Measurements from ENCODE around the gene ICE2.

Gene ICE2

DNA sequence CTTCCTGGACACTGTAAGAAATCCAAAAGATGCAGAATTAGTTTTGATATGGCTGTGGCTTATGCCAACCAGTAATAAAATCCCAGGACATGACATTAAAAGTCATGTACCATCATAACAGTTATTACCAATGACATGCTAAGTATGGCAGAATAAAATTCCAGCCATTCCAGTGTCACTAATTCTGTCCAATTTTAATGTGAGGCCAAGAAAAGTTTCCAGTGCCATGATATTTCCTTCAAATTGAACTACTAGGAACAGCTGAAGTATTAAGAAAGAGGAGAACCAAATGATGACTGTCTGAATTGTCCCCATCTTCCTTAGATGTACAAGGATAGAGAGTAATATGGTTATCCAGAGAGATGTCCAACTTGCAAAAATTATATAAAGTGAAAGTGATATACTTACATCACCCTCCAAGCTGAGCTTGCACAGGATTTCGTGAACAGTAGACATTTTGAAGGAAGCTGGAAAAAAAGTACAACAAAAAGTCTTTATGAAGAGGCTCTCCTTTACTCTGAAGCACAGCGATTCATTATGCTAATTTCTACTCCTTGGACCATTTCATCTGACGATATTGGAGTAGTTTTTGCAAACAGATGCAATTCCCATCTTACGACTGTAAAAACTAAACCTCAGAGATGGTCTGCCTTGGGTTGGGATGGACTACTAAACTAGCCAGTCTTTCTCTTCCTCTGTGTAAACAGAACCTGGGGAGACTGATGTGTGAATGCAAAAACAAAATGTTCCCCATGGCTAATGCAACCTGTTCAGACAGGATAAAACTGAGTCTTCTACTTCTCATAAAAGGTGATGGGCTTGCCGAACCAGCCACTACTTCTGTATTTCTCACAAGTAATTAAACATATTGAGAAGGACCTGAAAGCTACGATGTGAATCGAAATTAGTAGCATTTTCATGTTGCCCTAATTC lies 93.1 kb downstream of the ICE2 start:
- no peak for DNase-seq (ENCODE audit: low spot score)
- TF ChIP-seq, protein P1, sequence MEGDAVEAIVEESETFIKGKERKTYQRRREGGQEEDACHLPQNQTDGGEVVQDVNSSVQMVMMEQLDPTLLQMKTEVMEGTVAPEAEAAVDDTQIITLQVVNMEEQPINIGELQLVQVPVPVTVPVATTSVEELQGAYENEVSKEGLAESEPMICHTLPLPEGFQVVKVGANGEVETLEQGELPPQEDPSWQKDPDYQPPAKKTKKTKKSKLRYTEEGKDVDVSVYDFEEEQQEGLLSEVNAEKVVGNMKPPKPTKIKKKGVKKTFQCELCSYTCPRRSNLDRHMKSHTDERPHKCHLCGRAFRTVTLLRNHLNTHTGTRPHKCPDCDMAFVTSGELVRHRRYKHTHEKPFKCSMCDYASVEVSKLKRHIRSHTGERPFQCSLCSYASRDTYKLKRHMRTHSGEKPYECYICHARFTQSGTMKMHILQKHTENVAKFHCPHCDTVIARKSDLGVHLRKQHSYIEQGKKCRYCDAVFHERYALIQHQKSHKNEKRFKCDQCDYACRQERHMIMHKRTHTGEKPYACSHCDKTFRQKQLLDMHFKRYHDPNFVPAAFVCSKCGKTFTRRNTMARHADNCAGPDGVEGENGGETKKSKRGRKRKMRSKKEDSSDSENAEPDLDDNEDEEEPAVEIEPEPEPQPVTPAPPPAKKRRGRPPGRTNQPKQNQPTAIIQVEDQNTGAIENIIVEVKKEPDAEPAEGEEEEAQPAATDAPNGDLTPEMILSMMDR (IDR thresholded peaks at IDR 0.05; ENCODE audit: extremely low read depth, missing control alignments) = no peak

DNA sequence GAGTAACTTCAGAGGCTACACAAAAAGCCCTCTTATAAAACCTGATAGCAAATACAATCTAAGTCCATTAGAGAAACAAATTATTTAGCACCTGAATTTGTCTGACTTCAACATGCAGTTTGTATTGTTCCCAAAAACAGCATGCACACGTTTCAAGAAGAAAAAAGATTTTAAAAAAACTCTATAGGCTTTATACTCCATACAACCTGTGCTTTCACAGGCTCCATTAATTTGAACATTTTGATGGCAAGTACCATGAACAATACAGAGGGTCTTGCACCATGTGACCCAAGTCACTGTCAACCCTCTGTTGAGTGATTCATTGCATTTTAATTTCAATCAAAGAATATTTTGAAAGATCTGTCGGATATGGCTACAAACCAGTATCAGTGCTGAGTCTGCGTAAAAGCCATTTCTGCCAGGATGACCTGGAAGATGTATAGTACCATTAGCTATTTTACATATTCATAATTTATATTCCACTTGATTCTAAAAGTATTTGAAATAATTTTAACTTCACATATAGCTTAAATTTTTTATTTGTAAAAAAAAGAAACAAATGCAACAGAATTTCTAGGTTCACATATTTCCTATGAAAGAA lies 94.3 kb downstream of the ICE2 start:
- TF ChIP-seq, protein P1 (IDR thresholded peaks at IDR 0.05; ENCODE audit: extremely low read depth, missing control alignments) = no peak
- DNase-seq (ENCODE audit: low spot score) = no peak

DNA sequence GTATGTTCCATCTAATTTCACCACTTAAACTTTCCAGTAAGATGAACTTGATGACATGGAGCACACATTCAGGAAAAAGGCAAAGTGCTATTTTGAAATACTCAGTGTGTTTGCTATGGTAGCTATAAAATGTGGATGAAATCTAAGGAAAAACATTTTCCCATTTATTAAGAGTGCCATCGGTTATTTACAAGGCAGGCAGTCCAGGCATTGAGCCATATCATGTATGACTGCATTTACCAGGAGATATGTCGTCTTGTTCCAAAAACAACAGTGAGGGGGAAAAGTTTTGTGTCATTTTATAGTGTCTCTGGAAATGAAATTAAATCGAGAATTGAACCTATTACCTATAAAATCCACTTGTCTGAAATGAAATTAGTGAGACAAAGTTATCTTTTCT lies 94.9 kb downstream of the ICE2 start:
- TF ChIP-seq, protein P1 (IDR thresholded peaks at IDR 0.05; ENCODE audit: extremely low read depth, missing control alignments) = no peak
- no peak for DNase-seq (ENCODE audit: low spot score)

DNA sequence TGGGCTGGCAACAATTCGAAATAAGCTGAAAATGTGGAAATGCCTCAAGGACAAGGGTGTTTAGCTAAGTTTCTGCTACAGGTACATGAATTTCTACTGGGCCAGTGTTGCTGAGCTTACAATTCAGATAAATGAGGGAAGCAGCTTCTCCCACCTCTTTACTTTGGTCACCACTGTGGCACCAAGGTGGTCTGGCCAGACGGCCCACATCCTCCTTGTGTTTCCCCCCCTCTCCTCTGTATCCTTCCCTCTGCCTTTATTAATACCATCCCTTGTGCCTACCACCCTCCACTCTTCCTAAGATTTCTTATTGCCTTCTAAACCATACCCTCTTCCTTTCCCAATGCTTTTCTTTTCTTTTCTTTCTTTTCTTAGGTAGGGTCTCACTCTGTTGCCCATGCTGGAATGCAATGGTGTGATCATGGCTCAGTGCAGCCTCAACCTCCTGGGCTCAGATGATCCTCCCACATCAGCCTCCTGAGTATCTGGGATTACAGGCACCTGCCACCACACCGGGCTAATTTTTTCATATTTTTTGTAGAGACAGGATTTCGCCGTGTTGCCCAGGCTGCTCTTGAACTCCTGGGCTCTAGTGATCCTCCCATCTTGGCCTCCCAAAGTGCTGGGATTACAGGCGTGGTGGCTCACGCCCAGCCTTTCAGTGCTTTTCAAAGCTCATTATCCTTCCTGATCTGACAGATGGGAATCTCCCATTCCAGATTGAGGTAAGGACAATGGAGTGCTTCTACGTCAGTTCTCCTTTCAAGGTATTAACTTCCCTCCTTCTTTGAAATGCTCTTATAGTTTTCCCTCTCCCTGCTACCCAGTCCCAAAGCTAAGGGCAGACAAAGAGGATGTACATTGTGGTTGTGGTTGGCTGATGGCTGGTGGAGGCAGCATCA lies 95.9 kb downstream of the ICE2 start:
- TF ChIP-seq, protein P1 (IDR thresholded peaks at IDR 0.05; ENCODE audit: extremely low read depth, missing control alignments) = no peak
- DNase-seq (ENCODE audit: low spot score) = no peak

DNA sequence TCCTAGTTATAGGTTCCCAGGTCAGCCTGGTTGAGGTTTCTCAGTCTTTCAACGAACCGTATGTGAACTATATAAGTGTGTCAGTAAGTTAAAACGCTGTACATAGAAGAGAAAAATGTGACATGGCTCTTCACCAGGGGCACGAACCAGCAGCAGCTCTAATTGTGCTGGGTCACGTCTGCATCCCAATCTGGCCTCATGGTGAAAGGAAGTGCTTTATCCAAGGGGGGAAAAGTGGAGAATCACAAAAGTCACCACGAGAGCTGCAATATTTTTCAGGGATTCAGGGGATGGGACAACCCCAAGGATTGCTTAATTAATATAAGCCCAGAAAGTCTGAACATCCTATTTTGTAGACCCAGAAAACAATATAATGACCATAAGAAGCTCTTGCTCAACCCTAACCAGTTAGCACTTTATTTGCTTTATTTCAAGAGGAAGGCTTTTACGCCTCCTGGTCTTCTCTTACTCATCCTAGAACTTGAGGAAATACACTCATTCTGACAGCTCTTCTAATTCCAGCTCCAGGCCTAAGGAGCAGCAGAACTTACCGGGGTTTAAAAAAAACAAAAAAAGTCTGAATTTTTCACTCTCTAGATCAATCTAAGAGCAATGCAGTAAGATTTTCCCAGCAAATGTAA lies 97.7 kb downstream of the ICE2 start:
- TF ChIP-seq, protein P1 (IDR thresholded peaks at IDR 0.05; ENCODE audit: extremely low read depth, missing control alignments) = no peak
- no peak for DNase-seq (ENCODE audit: low spot score)

DNA sequence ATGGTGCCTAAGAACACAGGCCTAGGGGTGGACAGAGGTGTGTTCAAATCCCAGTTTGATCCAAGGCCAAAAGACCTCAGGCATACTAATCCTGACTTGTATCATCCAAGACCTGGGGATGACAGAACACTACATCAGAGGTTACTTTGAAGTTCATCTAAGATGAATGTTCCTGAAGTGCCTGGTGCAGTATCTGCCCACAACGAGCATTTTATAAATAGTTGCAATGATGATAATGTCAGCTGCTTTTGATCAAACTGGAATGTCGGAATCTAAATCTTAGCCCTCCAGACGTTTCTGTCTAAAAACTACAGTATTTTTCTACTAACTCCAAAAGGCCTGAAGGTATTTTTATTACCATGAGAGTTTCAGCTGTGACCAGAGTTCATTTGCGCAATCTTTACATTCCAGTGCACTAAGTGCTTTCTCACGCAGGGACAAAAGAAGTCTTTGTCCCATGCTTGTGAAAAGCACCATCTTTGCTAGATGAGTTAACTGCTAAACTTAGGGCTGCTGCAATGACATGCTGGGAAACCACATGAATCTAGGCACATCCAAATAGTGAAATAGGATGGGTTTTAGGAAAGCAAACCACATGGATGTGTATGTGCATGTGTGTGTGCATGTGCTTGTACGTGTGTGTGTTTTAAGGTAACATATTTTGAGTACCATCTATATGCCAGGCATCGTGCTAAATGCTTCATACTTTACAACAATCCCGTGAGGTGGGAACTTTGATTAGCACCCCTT lies 99.2 kb downstream of the ICE2 start:
- no peak for DNase-seq (ENCODE audit: low spot score)

More for the DNA sequence above, 99.2 kb downstream of the ICE2 start:
- TF ChIP-seq, protein P1 (IDR thresholded peaks at IDR 0.05; ENCODE audit: extremely low read depth, missing control alignments) = no peak

All from GM20000 (cell line).